ENCODE data around the gene UBXN7.
"Not testable (repeated sequence)": the region's sequence is repeated elsewhere in the genome, so short reads cannot be mapped to it uniquely, and the experiment has no call there.

- TF ChIP-seq, protein P1, sequence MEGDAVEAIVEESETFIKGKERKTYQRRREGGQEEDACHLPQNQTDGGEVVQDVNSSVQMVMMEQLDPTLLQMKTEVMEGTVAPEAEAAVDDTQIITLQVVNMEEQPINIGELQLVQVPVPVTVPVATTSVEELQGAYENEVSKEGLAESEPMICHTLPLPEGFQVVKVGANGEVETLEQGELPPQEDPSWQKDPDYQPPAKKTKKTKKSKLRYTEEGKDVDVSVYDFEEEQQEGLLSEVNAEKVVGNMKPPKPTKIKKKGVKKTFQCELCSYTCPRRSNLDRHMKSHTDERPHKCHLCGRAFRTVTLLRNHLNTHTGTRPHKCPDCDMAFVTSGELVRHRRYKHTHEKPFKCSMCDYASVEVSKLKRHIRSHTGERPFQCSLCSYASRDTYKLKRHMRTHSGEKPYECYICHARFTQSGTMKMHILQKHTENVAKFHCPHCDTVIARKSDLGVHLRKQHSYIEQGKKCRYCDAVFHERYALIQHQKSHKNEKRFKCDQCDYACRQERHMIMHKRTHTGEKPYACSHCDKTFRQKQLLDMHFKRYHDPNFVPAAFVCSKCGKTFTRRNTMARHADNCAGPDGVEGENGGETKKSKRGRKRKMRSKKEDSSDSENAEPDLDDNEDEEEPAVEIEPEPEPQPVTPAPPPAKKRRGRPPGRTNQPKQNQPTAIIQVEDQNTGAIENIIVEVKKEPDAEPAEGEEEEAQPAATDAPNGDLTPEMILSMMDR (IDR thresholded peaks at IDR 0.05) = not testable (repeated sequence)
- TF ChIP-seq TAF1 (IDR thresholded peaks at IDR 0.05; ENCODE audit: borderline replicate concordance, low read depth, low read length); POLR2AphosphoS5 (IDR thresholded peaks at IDR 0.05; ENCODE audit: low read depth, low read length); RFX5 (IDR thresholded peaks at IDR 0.05; ENCODE audit: low read length); RCOR1 (IDR thresholded peaks at IDR 0.05; ENCODE audit: low read length); NRF1 (IDR thresholded peaks at IDR 0.05; ENCODE audit: low read depth, low read length); CHD2 (IDR thresholded peaks at IDR 0.05; ENCODE audit: low read length, partially characterized antibody); GABPA (IDR thresholded peaks at IDR 0.05; ENCODE audit: low read depth): not testable (repeated sequence)
These were observed 10.6 kb downstream of the UBXN7 start for GRCh38 chr3:196421668-196422067.

All from SK-N-SH (cell line).